Measurements from ENCODE around the gene NFILZ. TPM values are rescaled to one million over a fixed set of nuclear protein-coding genes. Genes with fewer than 3 reads are reported as not detected.

The NFILZ gene
- total RNA-seq, 2 experiments from 2014 or later, result not detected

- Histone ChIP-seq H3K9me2 (ENCODE audit: insufficient read depth, low read length) (no peaks in the 10 kb centered on the region), H3K4me1 (ENCODE audit: insufficient read depth, low read length, poor library complexity, severe bottlenecking) (no peaks in the 10 kb centered on the region), H3K36me3 (ENCODE audit: insufficient read depth, low read length) (no peaks in the 10 kb centered on the region), H3K4me2 (ENCODE audit: low read length) (no peak overlapping the region), H3K9me3 (ENCODE audit: low read length) (no peaks in the 10 kb centered on the region), H2AFZ (ENCODE audit: low read length) (no peak overlapping the region), H3K27ac (ENCODE audit: low read depth, low read length, poor library complexity, severe bottlenecking) (no peak overlapping the region), H3K4me3 (ENCODE audit: low read depth, low read length, poor library complexity, severe bottlenecking) (no peak overlapping the region), H3K79me2 (ENCODE audit: insufficient read depth, low read depth, low read length) (no peaks in the 10 kb centered on the region), H4K20me1 (ENCODE audit: insufficient read depth, low read length) (no peaks in the 10 kb centered on the region)
- no TSS peak for BruUV-seq (replicated peaks)
- ChIA-PET CTCF (ENCODE audit: unreplicated experiment) (no interaction called here), POLR2A (no interaction called here)
- intact Hi-C loops (cut with micrococcal nuclease; ENCODE audit: unreplicated experiment), result no loop called here
- TF ChIP-seq CTCF (conservative IDR thresholded peaks at IDR 0.05; ENCODE audit: low read length), result no peak
- TF ChIP-seq EZH2phosphoT487 (IDR thresholded peaks at IDR 0.05; ENCODE audit: borderline replicate concordance, low read depth, low read length), result no peak
- DNase-seq (ENCODE audit: low spot score), result no peak
These were observed 18.3 kb upstream of the NFILZ start for GRCh38 chr19:8611877-8612806.

GRCh38 chr19:8612807-8613171, 17.6 kb upstream of the NFILZ start:
- no peak for TF ChIP-seq CTCF (conservative IDR thresholded peaks at IDR 0.05; ENCODE audit: low read length)
- no peak for TF ChIP-seq EZH2phosphoT487 (IDR thresholded peaks at IDR 0.05; ENCODE audit: borderline replicate concordance, low read depth, low read length)
- POLR2A ChIA-PET, result no interaction called here
- Histone ChIP-seq H3K4me3 (ENCODE audit: low read depth, low read length, poor library complexity, severe bottlenecking) (no peak overlapping the region), H4K20me1 (ENCODE audit: insufficient read depth, low read length) (no peaks in the 10 kb centered on the region), H3K4me1 (ENCODE audit: insufficient read depth, low read length, poor library complexity, severe bottlenecking) (no peaks in the 10 kb centered on the region), H3K9me3 (ENCODE audit: low read length) (no peaks in the 10 kb centered on the region), H3K9me2 (ENCODE audit: insufficient read depth, low read length) (no peaks in the 10 kb centered on the region), H2AFZ (ENCODE audit: low read length) (no peak overlapping the region), H3K79me2 (ENCODE audit: insufficient read depth, low read depth, low read length) (no peaks in the 10 kb centered on the region), H3K36me3 (ENCODE audit: insufficient read depth, low read length) (no peaks in the 10 kb centered on the region), H3K27ac (ENCODE audit: low read depth, low read length, poor library complexity, severe bottlenecking) (no peak overlapping the region), H3K4me2 (ENCODE audit: low read length) (no peak overlapping the region)
- BruUV-seq (replicated peaks), result no TSS peak
- intact Hi-C loops (cut with micrococcal nuclease; ENCODE audit: unreplicated experiment), result no loop called here
- CTCF ChIA-PET (ENCODE audit: unreplicated experiment), result no interaction called here
- DNase-seq (ENCODE audit: low spot score), result no peak

- no peaks in the 10 kb centered on the region for H3K9me3 ChIP-seq (ENCODE audit: low read length)
- H3K36me3 ChIP-seq (ENCODE audit: insufficient read depth, low read length), result no peaks in the 10 kb centered on the region
- ChIA-PET POLR2A (interaction anchor here (0.6 kb wide), 1 partner anchor 8 kb away, joined by 3 read pairs; no protein-coding TSS in a partner anchor), CTCF (ENCODE audit: unreplicated experiment) (no interaction called here)
- no peaks in the 10 kb centered on the region for H3K79me2 ChIP-seq (ENCODE audit: insufficient read depth, low read depth, low read length)
- H3K9me2 ChIP-seq (ENCODE audit: insufficient read depth, low read length), result no peaks in the 10 kb centered on the region
- no peak for TF ChIP-seq EZH2phosphoT487 (IDR thresholded peaks at IDR 0.05; ENCODE audit: borderline replicate concordance, low read depth, low read length)
- no peak for TF ChIP-seq CTCF (conservative IDR thresholded peaks at IDR 0.05; ENCODE audit: low read length)
- H3K4me2 ChIP-seq (ENCODE audit: low read length), result no peak overlapping the region
- H3K4me3 ChIP-seq (ENCODE audit: low read depth, low read length, poor library complexity, severe bottlenecking), result no peak overlapping the region
- H3K27ac ChIP-seq (ENCODE audit: low read depth, low read length, poor library complexity, severe bottlenecking), result no peak overlapping the region
- no peaks in the 10 kb centered on the region for H3K4me1 ChIP-seq (ENCODE audit: insufficient read depth, low read length, poor library complexity, severe bottlenecking)
- intact Hi-C loops (cut with micrococcal nuclease; ENCODE audit: unreplicated experiment), result no loop called here
- H4K20me1 ChIP-seq (ENCODE audit: insufficient read depth, low read length), result no peaks in the 10 kb centered on the region
- no peak for DNase-seq (ENCODE audit: low spot score)
- H2AFZ ChIP-seq (ENCODE audit: low read length), result no peak overlapping the region
- no TSS peak for BruUV-seq (replicated peaks)
These were observed 16.0 kb upstream of the NFILZ start for GRCh38 chr19:8614455-8614854.
